Mesenchymal stem cell (in vitro differentiated cells and primary cell): ENCODE results near the gene KCNA2. TPM values are rescaled to one million over a fixed set of nuclear protein-coding genes. Genes with fewer than 3 reads are reported as not detected.

Experiments
- DNase-seq: peaks from one replicate; pipeline ENCODE4 v3.0.0-alpha.2; 2013
- H2AFZ ChIP-seq: one replicate; pipeline ENCODE4 v1.6.1; 2013; ENCODE audit warnings: low read depth, mild to moderate bottlenecking, control low read depth, inconsistent platforms, low read length, moderate library complexity
- H2AK5ac ChIP-seq: 2 replicates; pipeline ENCODE4 v1.6.1; 2013; ENCODE audit warnings: low read length, moderate library complexity, mild to moderate bottlenecking, inconsistent platforms; ENCODE audit not compliant: severe bottlenecking
- H2BK120ac ChIP-seq: one replicate; pipeline ENCODE4 v1.6.1; 2013; ENCODE audit warnings: low read depth, mild to moderate bottlenecking, inconsistent platforms, low read length, moderate library complexity
- H2BK12ac ChIP-seq, 2 experiments: one replicate each; pipeline ENCODE4 v1.6.1; 2013; ENCODE audit warnings: inconsistent platforms in 2 of 2, low read length in 2 of 2, mild to moderate bottlenecking in 2 of 2, moderate library complexity in 2 of 2, control low read depth in 1 of 2
- H2BK15ac ChIP-seq: one replicate; pipeline ENCODE4 v1.6.1; 2013; ENCODE audit warnings: mild to moderate bottlenecking, low read depth, inconsistent platforms; ENCODE audit not compliant: poor library complexity, severe bottlenecking
- H2BK5ac ChIP-seq: 2 replicates; pipeline ENCODE4 v1.6.1; 2013; ENCODE audit warnings: low read depth, mild to moderate bottlenecking, low read length, control low read depth, inconsistent platforms; ENCODE audit not compliant: poor library complexity, severe bottlenecking
- H3K14ac ChIP-seq, 2 experiments: one replicate each; pipeline ENCODE4 v1.6.1; 2013; ENCODE audit warnings: inconsistent platforms in 2 of 2, low read length in 2 of 2, control low read depth in 1 of 2, mild to moderate bottlenecking in 1 of 2, moderate library complexity in 1 of 2
- H3K18ac ChIP-seq, 2 experiments: one replicate each; pipeline ENCODE4 v1.6.1; 2013; ENCODE audit warnings: inconsistent platforms in 2 of 2, low read length in 2 of 2, control low read depth in 1 of 2, low read depth in 1 of 2, mild to moderate bottlenecking in 1 of 2
- H3K23ac ChIP-seq, 2 experiments: one replicate each; pipeline ENCODE4 v1.6.1; 2013; ENCODE audit warnings: inconsistent platforms in 2 of 2, low read length in 2 of 2, mild to moderate bottlenecking in 2 of 2, moderate library complexity in 2 of 2, control low read depth in 1 of 2
- H3K27ac ChIP-seq: 2 replicates; pipeline ENCODE4 v1.5.1; 2013; ENCODE audit warnings: mild to moderate bottlenecking, moderate library complexity, low read length, control low read depth, inconsistent platforms; ENCODE audit not compliant: poor library complexity, severe bottlenecking
- H3K27me3 ChIP-seq, 2 experiments: 2 replicates each; pipeline versions ENCODE4 v1.6.1 to v1.7.0; 2013; ENCODE audit warnings: low read length in 2 of 2, mild to moderate bottlenecking in 2 of 2, moderate library complexity in 2 of 2, control low read depth in 1 of 2, inconsistent platforms in 1 of 2; ENCODE audit not compliant: control insufficient read depth in 1 of 2, insufficient read depth in 1 of 2
- H3K36me3 ChIP-seq, 2 experiments: 2 replicates each; pipeline versions ENCODE4 v1.6.1 to v1.7.0; 2013; ENCODE audit warnings: low read length in 2 of 2, control low read depth in 1 of 2, inconsistent platforms in 1 of 2, low read depth in 1 of 2, mild to moderate bottlenecking in 1 of 2; ENCODE audit not compliant: insufficient read depth in 2 of 2, control insufficient read depth in 1 of 2
- H3K4ac ChIP-seq, 2 experiments: one replicate each; pipeline ENCODE4 v1.6.1; 2013; ENCODE audit warnings: inconsistent platforms in 2 of 2, low read length in 2 of 2, mild to moderate bottlenecking in 2 of 2, moderate library complexity in 2 of 2, control low read depth in 1 of 2, low read depth in 1 of 2
- H3K4me1 ChIP-seq: 2 replicates; pipeline ENCODE4 v1.6.1; 2013; ENCODE audit warnings: low read depth, low read length, control low read depth; ENCODE audit not compliant: control insufficient read depth, insufficient read depth
- H3K4me2 ChIP-seq: 2 replicates; pipeline ENCODE4 v1.6.1; 2013; ENCODE audit warnings: low read length, mild to moderate bottlenecking, inconsistent platforms; ENCODE audit not compliant: poor library complexity, severe bottlenecking
- H3K4me3 ChIP-seq, 2 experiments: 2 replicates each; pipeline versions ENCODE4 v1.5.1 to v1.7.0; 2013; ENCODE audit warnings: low read length in 2 of 2, mild to moderate bottlenecking in 2 of 2, control low read depth in 1 of 2, low read depth in 1 of 2; ENCODE audit not compliant: insufficient read depth in 1 of 2
- H3K79me1 ChIP-seq: replicated peaks from 2 replicates; pipeline ENCODE4 v1.6.1; 2013; ENCODE audit warnings: mild to moderate bottlenecking, control low read depth, low read length, inconsistent platforms; ENCODE audit not compliant: poor library complexity, severe bottlenecking
- H3K9ac ChIP-seq: 2 replicates; pipeline ENCODE4 v1.7.0; 2013; ENCODE audit warnings: mild to moderate bottlenecking, low read length, moderate library complexity
- H3K9me3 ChIP-seq: 2 replicates; pipeline ENCODE4 v1.7.0; 2013; ENCODE audit warnings: mild to moderate bottlenecking, low read length; ENCODE audit not compliant: control insufficient read depth
- H4K8ac ChIP-seq: one replicate; pipeline ENCODE4 v1.6.1; 2013; ENCODE audit warnings: inconsistent platforms, mild to moderate bottlenecking, low read length, moderate library complexity
- H4K91ac ChIP-seq: one replicate; pipeline ENCODE4 v1.6.1; 2013; ENCODE audit warnings: mild to moderate bottlenecking, low read length, inconsistent platforms
- WGBS: methylation state at CpG from one replicate; pipeline ENCODE4 v1.1.7; 2013; ENCODE audit warnings: mixed read lengths; 5-methylcytosine and 5-hydroxymethylcytosine counted together
- polyA plus RNA-seq, 2 experiments: library from polyadenylated mRNA; stranded (reverse); fragments of 200-250 nt; gene quantifications; one replicate each; pipeline ENCODE4 v1.2.3, GENCODE V29; 2013

KCNA2 gene
- not detected for polyA plus RNA-seq (2013, experiment 1 of 2)
- polyA plus RNA-seq (2013, experiment 2 of 2) = 0.01 TPM

DNA sequence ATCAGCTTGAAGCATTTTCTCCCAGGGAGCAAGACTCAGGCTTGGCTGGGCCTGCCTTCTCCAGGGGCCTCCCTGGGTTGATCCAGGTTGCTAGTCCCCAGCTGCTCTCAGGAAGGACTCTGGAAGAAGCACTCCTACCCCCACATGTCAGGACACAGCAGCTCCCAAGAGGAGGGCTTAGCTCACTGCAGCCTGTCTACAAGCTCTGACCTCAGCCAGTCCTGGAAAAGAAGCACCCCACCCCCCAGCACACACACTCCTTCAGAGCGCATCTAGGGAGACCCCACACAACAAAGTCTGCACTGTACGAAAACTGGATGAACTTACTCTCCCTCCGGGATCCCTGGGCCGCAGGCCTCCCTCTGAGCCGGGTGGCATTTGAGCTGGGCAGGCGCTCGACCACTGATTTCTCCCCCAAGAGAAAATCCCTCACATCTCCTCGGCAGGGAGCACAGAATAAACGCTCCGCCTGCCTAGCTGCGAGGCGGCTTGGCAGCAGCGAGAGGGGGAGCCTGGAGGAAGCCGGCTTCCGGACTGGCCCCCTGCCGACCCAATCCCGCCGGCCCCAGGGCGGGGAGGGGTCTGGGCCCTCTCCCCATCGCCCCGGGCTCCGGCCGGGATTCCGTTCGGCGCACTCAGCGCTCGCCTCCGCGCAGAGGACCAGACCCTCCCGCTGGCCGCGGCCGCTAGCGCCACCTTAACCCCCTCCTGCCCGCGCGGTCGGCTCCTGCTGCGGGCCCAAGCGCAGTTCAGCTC, at the start of gene KCNA2:
KCNA2 (minus strand) TSS at position 458 of the 756 bp plus-strand sequence. CDS start 1,576 bp downstream, outside the sequence.
- no peak within 1 kb of the TSS for H4K91ac ChIP-seq
- H2BK120ac ChIP-seq = no peak within 1 kb of the TSS
- H3K27me3 ChIP-seq = peaks cover 74 to 86% of the 10 kb centered on the region in 2 experiments
- no peak within 1 kb of the TSS for H2AK5ac ChIP-seq
- H2BK15ac ChIP-seq = no peak within 1 kb of the TSS
- no peak within 1 kb of the TSS for H4K8ac ChIP-seq
- no peak within 1 kb of the TSS for H3K4ac ChIP-seq
- peak within 1 kb of the TSS in 1 of 2 experiments; percentile 67 for H3K23ac ChIP-seq
- under 1% methylated on average over 41 of the region's 41 CpGs for WGBS
- H3K14ac ChIP-seq = no peak within 1 kb of the TSS
- no peaks in the 10 kb centered on the region for H3K36me3 ChIP-seq
- H3K4me2 ChIP-seq = peak within 1 kb of the TSS; percentile 93
- H2AFZ ChIP-seq = no peak within 1 kb of the TSS
- H3K9me3 ChIP-seq = no peaks in the 10 kb centered on the region
- DNase-seq = peak; percentile 18
- peak within 1 kb of the TSS; percentile 41 to 71 for H3K4me3 ChIP-seq
- peak within 1 kb of the TSS; percentile 8 for H3K9ac ChIP-seq
- no peaks in the 10 kb centered on the region for H3K79me1 ChIP-seq
- no peak within 1 kb of the TSS for H2BK12ac ChIP-seq
- H2BK5ac ChIP-seq = no peak within 1 kb of the TSS
- H3K18ac ChIP-seq = no peak within 1 kb of the TSS
- H3K27ac ChIP-seq = no peak within 1 kb of the TSS
- peaks cover 16% of the 10 kb centered on the region for H3K4me1 ChIP-seq

DNA sequence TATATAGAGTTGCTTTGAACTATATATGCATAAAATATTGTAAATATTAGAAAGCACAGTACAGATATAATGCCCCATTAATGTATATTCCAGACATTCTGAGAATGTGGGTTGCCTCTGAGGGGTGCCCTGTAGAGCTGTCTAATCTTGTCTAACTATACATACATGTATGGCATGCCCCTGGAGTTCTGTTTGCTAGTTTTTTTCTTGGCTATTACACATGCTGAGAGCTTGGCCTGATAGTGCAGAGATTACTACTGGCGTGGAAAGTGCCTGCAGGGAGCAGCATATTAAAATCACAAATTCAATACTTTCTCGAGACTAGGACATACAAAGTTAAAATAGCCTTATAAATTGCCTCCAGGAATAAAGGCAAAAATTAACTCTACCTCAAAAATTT, 44.5 kb upstream of the KCNA2 start:
- Histone ChIP-seq H4K8ac (no peak overlapping the region), H3K4me3 (no peak overlapping the region), H3K23ac (no peak overlapping the region), H2BK120ac (no peak overlapping the region), H3K9ac (no peak overlapping the region), H3K27me3 (no peaks in the 10 kb centered on the region), H2AK5ac (no peak overlapping the region), H2BK12ac (no peak overlapping the region), H3K18ac (no peak overlapping the region), H3K27ac (no peak overlapping the region), H3K4me2 (no peak overlapping the region), H3K79me1 (no peaks in the 10 kb centered on the region), H4K91ac (no peak overlapping the region), H2BK5ac (no peak overlapping the region), H2BK15ac (no peak overlapping the region), H3K4ac (no peak overlapping the region), H3K9me3 (no peaks in the 10 kb centered on the region), H3K14ac (no peak overlapping the region), H3K4me1 (no peaks in the 10 kb centered on the region), H2AFZ (no peak overlapping the region), H3K36me3 (no peaks in the 10 kb centered on the region)
- 68% methylated on average over 2 of the region's 2 CpGs for WGBS
- DNase-seq = no peak

DNA sequence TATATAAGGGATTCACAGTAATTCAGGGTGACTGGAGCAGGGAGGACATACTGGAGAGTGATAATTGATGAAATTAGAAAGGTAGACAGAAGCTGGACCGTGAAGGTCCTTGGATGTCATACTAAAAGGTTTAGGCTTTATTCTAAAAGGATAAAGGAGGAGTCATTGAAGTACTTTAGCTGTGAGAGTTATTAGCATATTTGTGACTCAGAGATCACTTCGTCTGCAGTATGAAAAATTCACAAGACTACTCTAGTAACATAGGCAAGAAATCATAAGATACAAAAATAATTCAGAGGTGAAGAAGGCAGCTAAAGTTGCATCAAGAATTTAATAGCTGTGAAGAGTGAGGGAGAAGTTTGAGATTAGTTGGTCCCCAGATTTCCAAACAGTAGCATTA, 42.3 kb upstream of the KCNA2 start:
- H3K14ac ChIP-seq = no peak overlapping the region
- H2BK120ac ChIP-seq = no peak overlapping the region
- H4K8ac ChIP-seq = no peak overlapping the region
- H2BK12ac ChIP-seq = no peak overlapping the region
- no peak overlapping the region for H3K9ac ChIP-seq
- no peaks in the 10 kb centered on the region for H3K4me1 ChIP-seq
- no peak overlapping the region for H3K27ac ChIP-seq
- H3K18ac ChIP-seq = no peak overlapping the region
- no peaks in the 10 kb centered on the region for H3K79me1 ChIP-seq
- no peaks in the 10 kb centered on the region for H3K27me3 ChIP-seq
- H2BK15ac ChIP-seq = no peak overlapping the region
- no peaks in the 10 kb centered on the region for H3K36me3 ChIP-seq
- H3K4ac ChIP-seq = no peak overlapping the region
- no peak overlapping the region for H3K23ac ChIP-seq
- no peak overlapping the region for H2BK5ac ChIP-seq
- no peak overlapping the region for H3K4me2 ChIP-seq
- no peak overlapping the region for H3K4me3 ChIP-seq
- no peak overlapping the region for H2AK5ac ChIP-seq
- 49% methylated on average over 2 of the region's 2 CpGs for WGBS
- no peak for DNase-seq
- no peak overlapping the region for H2AFZ ChIP-seq
- no peaks in the 10 kb centered on the region for H3K9me3 ChIP-seq
- H4K91ac ChIP-seq = no peak overlapping the region

DNA sequence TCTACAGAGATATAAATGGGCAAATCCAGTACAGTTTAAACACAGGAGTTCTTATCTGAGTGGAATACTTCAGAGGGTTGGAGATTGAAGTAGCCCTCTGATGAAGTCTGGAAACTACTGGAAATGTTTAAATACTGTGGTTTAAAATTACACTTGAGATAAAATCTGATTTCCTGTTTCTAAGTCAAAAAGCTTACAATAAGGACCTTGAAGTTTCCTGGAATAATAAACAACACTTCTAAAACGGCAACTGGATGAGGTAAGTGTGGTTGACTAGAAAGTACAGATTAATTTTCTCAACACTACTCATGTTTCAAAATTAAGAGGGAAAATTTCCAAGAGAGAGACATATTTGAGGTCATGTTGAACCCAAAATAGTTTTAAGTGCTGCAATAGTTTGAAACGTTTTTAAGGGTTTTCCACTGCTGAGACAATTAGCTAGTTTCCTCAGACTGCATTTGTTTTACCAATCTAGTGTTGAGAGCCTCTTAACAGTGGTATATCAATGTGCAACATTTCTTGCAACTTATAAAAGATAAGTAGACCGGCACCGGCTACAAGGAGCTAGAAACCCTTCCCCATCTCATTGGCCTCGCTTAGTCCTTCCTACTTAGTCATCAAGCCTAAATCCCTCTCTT, 41.2 kb upstream of the KCNA2 start:
- Histone ChIP-seq H3K4me2 (no peak overlapping the region), H3K27me3 (no peaks in the 10 kb centered on the region), H3K23ac (no peak overlapping the region), H4K8ac (no peak overlapping the region), H2AK5ac (no peak overlapping the region), H3K9me3 (no peaks in the 10 kb centered on the region), H2BK5ac (no peak overlapping the region), H2AFZ (no peak overlapping the region), H4K91ac (no peak overlapping the region), H3K9ac (peak overlapping the region; percentile 28), H3K4ac (no peak overlapping the region), H2BK12ac (no peak overlapping the region), H3K18ac (no peak overlapping the region), H2BK120ac (no peak overlapping the region), H3K14ac (no peak overlapping the region), H3K27ac (no peak overlapping the region), H3K4me1 (no peaks in the 10 kb centered on the region), H2BK15ac (no peak overlapping the region), H3K36me3 (no peaks in the 10 kb centered on the region), H3K4me3 (no peak overlapping the region), H3K79me1 (no peaks in the 10 kb centered on the region)
- 40% methylated on average over 4 of the region's 5 CpGs for WGBS
- peak; percentile 25 for DNase-seq
